ENCODE results near the gene MT1H. TPM values are rescaled to one million over a fixed set of nuclear protein-coding genes. Genes with fewer than 3 reads are reported as not detected.

The MT1H gene
- total and polyA plus RNA-seq, 4 donors: 4.4 to 1,775 (median 938) TPM

DNA sequence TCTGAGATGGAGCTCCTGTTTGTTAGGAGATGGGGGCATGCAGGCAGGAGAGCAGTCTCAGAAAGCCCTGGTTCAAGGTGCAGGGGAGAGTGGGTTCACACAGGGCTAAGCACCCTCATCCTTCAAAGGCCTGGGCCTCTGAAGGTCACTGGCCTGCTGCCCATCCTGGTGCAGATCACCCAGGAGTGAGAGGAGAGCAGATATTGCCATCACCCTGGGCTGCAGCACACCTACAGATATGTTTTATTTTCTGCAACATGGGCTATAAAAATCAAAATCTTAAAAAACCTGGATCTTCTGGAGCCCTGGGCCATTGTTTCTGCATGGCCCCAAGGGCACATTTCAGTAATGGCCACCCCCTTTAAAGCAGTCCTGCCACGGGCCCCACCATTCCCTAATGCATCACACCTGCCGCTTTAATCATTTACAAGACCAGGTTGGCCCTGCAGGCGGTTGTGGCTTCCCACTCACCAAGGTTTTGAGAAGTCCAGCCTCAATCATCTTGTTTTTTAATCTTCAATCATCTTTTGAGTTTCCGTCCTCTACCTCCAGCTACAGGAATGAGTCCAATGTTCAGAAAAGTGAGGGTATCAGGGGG lies 39.9 kb downstream of the MT1H start:
- no peaks in the 10 kb centered on the region for H3K9me3 ChIP-seq (ENCODE audit: control insufficient read depth in 4 of 4, low read length in 3 of 4)
- no peak overlapping the region for H3K9ac ChIP-seq (ENCODE audit: low read depth in 1 of 2, low read length in 2 of 2)
- H3K4me1 ChIP-seq (ENCODE audit: control insufficient read depth in 4 of 4, insufficient read depth in 4 of 4, low read length in 3 of 4): no peaks in the 10 kb centered on the region
- H3K36me3 ChIP-seq (ENCODE audit: control insufficient read depth in 4 of 4, insufficient read depth in 3 of 4, low read depth in 1 of 4, low read length in 3 of 4): no peaks in the 10 kb centered on the region
- H3K27me3 ChIP-seq (ENCODE audit: control insufficient read depth in 4 of 4, insufficient read depth in 4 of 4, low read length in 3 of 4): no peaks in the 10 kb centered on the region
- H3K4me3 ChIP-seq (ENCODE audit: low read depth in 1 of 3, low read length in 3 of 3): no peak overlapping the region
- WGBS: 86% methylated on average over 4 of the region's 4 CpGs
- no peak for DNase-seq (ENCODE audit: low spot score)
- H3K27ac ChIP-seq (ENCODE audit: low read depth in 1 of 2, low read length in 2 of 2): no peak overlapping the region
- no peak for TF ChIP-seq RAD21 (IDR thresholded peaks at IDR 0.05)
- no peak for TF ChIP-seq YY1 (IDR thresholded peaks at IDR 0.05)
- TF ChIP-seq HNF4A (conservative IDR thresholded peaks at IDR 0.05): no peak
- no peak for TF ChIP-seq NR2F2 (IDR thresholded peaks at IDR 0.05)
- TF ChIP-seq, protein P1, sequence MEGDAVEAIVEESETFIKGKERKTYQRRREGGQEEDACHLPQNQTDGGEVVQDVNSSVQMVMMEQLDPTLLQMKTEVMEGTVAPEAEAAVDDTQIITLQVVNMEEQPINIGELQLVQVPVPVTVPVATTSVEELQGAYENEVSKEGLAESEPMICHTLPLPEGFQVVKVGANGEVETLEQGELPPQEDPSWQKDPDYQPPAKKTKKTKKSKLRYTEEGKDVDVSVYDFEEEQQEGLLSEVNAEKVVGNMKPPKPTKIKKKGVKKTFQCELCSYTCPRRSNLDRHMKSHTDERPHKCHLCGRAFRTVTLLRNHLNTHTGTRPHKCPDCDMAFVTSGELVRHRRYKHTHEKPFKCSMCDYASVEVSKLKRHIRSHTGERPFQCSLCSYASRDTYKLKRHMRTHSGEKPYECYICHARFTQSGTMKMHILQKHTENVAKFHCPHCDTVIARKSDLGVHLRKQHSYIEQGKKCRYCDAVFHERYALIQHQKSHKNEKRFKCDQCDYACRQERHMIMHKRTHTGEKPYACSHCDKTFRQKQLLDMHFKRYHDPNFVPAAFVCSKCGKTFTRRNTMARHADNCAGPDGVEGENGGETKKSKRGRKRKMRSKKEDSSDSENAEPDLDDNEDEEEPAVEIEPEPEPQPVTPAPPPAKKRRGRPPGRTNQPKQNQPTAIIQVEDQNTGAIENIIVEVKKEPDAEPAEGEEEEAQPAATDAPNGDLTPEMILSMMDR (IDR thresholded peaks at IDR 0.05; ENCODE audit: low read depth, low read length, missing input control): no peak

DNA sequence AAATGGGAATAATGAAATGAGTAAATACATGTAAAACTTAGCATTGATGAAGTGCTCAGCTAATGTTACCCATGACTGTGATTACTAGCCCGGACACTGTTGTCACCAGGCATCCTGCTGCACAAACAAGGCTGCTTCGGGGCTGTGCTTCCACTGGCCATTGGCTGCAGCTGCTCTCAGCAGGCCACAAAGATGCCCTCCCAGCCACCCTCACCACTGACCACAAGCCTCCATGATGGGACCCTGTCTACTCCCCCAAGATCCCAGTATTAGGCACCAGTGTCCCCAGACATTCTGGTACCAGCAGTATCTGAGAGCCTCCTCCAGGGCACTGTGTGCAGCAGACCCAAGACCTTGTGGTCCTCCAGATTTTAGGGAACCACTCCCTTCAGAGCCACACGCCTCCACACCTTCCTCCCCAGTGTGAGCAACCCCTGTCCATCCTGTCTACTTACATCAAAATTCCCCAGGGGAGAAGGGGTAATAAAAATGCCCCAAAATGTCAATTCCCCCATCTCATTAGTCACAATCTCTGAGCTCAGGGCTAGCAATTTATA lies 40.6 kb downstream of the MT1H start:
- DNase-seq (ENCODE audit: low spot score): no peak
- Histone ChIP-seq H3K27ac (ENCODE audit: low read depth in 1 of 2, low read length in 2 of 2) (no peak overlapping the region), H3K4me3 (ENCODE audit: low read depth in 1 of 3, low read length in 3 of 3) (no peak overlapping the region), H3K9ac (ENCODE audit: low read depth in 1 of 2, low read length in 2 of 2) (no peak overlapping the region), H3K27me3 (ENCODE audit: control insufficient read depth in 4 of 4, insufficient read depth in 4 of 4, low read length in 3 of 4) (no peaks in the 10 kb centered on the region), H3K36me3 (ENCODE audit: control insufficient read depth in 4 of 4, insufficient read depth in 3 of 4, low read depth in 1 of 4, low read length in 3 of 4) (no peaks in the 10 kb centered on the region), H3K9me3 (ENCODE audit: control insufficient read depth in 4 of 4, low read length in 3 of 4) (no peaks in the 10 kb centered on the region), H3K4me1 (ENCODE audit: control insufficient read depth in 4 of 4, insufficient read depth in 4 of 4, low read length in 3 of 4) (no peaks in the 10 kb centered on the region)
- TF ChIP-seq, protein P1 (IDR thresholded peaks at IDR 0.05; ENCODE audit: low read depth, low read length, missing input control): no peak
- no peak for TF ChIP-seq FOXA1 (IDR thresholded peaks at IDR 0.05)
- TF ChIP-seq EGR1 (IDR thresholded peaks at IDR 0.05; ENCODE audit: low read depth in 2 of 2): no peak
- TF ChIP-seq NR2F2 (IDR thresholded peaks at IDR 0.05): no peak
- TF ChIP-seq RAD21 (IDR thresholded peaks at IDR 0.05): no peak
- TF ChIP-seq, protein P2, sequence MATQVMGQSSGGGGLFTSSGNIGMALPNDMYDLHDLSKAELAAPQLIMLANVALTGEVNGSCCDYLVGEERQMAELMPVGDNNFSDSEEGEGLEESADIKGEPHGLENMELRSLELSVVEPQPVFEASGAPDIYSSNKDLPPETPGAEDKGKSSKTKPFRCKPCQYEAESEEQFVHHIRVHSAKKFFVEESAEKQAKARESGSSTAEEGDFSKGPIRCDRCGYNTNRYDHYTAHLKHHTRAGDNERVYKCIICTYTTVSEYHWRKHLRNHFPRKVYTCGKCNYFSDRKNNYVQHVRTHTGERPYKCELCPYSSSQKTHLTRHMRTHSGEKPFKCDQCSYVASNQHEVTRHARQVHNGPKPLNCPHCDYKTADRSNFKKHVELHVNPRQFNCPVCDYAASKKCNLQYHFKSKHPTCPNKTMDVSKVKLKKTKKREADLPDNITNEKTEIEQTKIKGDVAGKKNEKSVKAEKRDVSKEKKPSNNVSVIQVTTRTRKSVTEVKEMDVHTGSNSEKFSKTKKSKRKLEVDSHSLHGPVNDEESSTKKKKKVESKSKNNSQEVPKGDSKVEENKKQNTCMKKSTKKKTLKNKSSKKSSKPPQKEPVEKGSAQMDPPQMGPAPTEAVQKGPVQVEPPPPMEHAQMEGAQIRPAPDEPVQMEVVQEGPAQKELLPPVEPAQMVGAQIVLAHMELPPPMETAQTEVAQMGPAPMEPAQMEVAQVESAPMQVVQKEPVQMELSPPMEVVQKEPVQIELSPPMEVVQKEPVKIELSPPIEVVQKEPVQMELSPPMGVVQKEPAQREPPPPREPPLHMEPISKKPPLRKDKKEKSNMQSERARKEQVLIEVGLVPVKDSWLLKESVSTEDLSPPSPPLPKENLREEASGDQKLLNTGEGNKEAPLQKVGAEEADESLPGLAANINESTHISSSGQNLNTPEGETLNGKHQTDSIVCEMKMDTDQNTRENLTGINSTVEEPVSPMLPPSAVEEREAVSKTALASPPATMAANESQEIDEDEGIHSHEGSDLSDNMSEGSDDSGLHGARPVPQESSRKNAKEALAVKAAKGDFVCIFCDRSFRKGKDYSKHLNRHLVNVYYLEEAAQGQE (IDR thresholded peaks at IDR 0.05): no peak
- TF ChIP-seq, protein P3, sequence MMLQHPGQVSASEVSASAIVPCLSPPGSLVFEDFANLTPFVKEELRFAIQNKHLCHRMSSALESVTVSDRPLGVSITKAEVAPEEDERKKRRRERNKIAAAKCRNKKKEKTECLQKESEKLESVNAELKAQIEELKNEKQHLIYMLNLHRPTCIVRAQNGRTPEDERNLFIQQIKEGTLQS (IDR thresholded peaks at IDR 0.05): no peak
- TF ChIP-seq JUND (IDR thresholded peaks at IDR 0.05): no peak
- no peak for TF ChIP-seq YY1 (IDR thresholded peaks at IDR 0.05)
- no peak for TF ChIP-seq TAF1 (conservative IDR thresholded peaks at IDR 0.05)
- TF ChIP-seq RXRA (IDR thresholded peaks at IDR 0.05): no peak
- TF ChIP-seq GABPA (IDR thresholded peaks at IDR 0.05 in 1 of 2, conservative IDR thresholded peaks at IDR 0.05 in 1 of 2): no peak
- TF ChIP-seq, protein P4, sequence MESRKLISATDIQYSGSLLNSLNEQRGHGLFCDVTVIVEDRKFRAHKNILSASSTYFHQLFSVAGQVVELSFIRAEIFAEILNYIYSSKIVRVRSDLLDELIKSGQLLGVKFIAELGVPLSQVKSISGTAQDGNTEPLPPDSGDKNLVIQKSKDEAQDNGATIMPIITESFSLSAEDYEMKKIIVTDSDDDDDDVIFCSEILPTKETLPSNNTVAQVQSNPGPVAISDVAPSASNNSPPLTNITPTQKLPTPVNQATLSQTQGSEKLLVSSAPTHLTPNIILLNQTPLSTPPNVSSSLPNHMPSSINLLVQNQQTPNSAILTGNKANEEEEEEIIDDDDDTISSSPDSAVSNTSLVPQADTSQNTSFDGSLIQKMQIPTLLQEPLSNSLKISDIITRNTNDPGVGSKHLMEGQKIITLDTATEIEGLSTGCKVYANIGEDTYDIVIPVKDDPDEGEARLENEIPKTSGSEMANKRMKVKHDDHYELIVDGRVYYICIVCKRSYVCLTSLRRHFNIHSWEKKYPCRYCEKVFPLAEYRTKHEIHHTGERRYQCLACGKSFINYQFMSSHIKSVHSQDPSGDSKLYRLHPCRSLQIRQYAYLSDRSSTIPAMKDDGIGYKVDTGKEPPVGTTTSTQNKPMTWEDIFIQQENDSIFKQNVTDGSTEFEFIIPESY (IDR thresholded peaks at IDR 0.05): no peak
- no peak for TF ChIP-seq FOXA2 (IDR thresholded peaks at IDR 0.05)
- TF ChIP-seq, protein P5, sequence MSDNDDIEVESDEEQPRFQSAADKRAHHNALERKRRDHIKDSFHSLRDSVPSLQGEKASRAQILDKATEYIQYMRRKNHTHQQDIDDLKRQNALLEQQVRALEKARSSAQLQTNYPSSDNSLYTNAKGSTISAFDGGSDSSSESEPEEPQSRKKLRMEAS (IDR thresholded peaks at IDR 0.05): no peak
- TF ChIP-seq HNF4A (conservative IDR thresholded peaks at IDR 0.05): no peak
- no peak for TF ChIP-seq SP1 (IDR thresholded peaks at IDR 0.05)
- no peak for TF ChIP-seq HNF4G (IDR thresholded peaks at IDR 0.05)
- WGBS: 93% methylated on average over 3 of the region's 3 CpGs
